Glutamatergic neuron (in vitro differentiated cells): ENCODE measurements around the gene CALR. TPM values are rescaled to one million over a fixed set of nuclear protein-coding genes. Genes with fewer than 3 reads are reported as not detected.

Experiments used
- DNase-seq: peaks from one replicate; pipeline ENCODE4 v3.0.0; 2022
- H3K27ac Mint-ChIP-seq: one replicate; pipeline ENCODE4 v1.8.0; 2020; ENCODE audit warnings: mild to moderate bottlenecking, mixed read lengths, inconsistent platforms; ENCODE audit not compliant: unreplicated experiment
- H3K27me3 Mint-ChIP-seq: one replicate; pipeline ENCODE4 v1.8.0; 2020; ENCODE audit warnings: mild to moderate bottlenecking, moderate library complexity, mixed read lengths, inconsistent platforms; ENCODE audit not compliant: unreplicated experiment
- H3K36me3 Mint-ChIP-seq: one replicate; pipeline ENCODE4 v1.8.0; 2020; ENCODE audit warnings: mild to moderate bottlenecking, mixed read lengths, inconsistent platforms; ENCODE audit not compliant: unreplicated experiment
- H3K4me1 Mint-ChIP-seq: one replicate; pipeline ENCODE4 v1.8.0; 2020; ENCODE audit warnings: mild to moderate bottlenecking, low read depth, mixed read lengths, inconsistent platforms; ENCODE audit not compliant: unreplicated experiment
- H3K4me3 Mint-ChIP-seq: one replicate; pipeline ENCODE4 v1.8.0; 2020; ENCODE audit warnings: mild to moderate bottlenecking, mixed read lengths, inconsistent platforms; ENCODE audit not compliant: unreplicated experiment
- H3K9me3 Mint-ChIP-seq: one replicate; pipeline ENCODE4 v1.8.0; 2020; ENCODE audit warnings: mild to moderate bottlenecking, moderate library complexity, mixed read lengths, inconsistent platforms; ENCODE audit not compliant: unreplicated experiment
- CTCF ChIP-seq: fragments of 200-600 bp; sonication (generic); IDR thresholded peaks from one replicate; pipeline ENCODE4 v1.5.0; 2021; ENCODE audit not compliant: partially characterized antibody, unreplicated experiment
- total RNA-seq: library from RNA; stranded (reverse); fragmentation: NEBNext Ultra II Directional; extraction: Animal tissue kit (Norgen Biotek cat#: 25700); gene quantifications from one replicate; pipeline ENCODE4 v1.2.1, GENCODE V29; 2021; ENCODE audit not compliant: unreplicated experiment

The CALR gene
- total RNA-seq, 1 donor from 2014 or later, result 543 TPM

GRCh38 chr19:12979974-12980373 lies 41.6 kb downstream of the CALR start:
- Mint-ChIP-seq H3K36me3 (no peaks in the 10 kb centered on the region), H3K9me3 (peaks cover 3% of the 10 kb centered on the region), H3K27ac (no peak overlapping the region), H3K4me3 (no peak overlapping the region), H3K4me1 (peaks cover 5% of the 10 kb centered on the region), H3K27me3 (peaks cover 5% of the 10 kb centered on the region)
- no peak for TF ChIP-seq CTCF
- no peak for DNase-seq

DNA sequence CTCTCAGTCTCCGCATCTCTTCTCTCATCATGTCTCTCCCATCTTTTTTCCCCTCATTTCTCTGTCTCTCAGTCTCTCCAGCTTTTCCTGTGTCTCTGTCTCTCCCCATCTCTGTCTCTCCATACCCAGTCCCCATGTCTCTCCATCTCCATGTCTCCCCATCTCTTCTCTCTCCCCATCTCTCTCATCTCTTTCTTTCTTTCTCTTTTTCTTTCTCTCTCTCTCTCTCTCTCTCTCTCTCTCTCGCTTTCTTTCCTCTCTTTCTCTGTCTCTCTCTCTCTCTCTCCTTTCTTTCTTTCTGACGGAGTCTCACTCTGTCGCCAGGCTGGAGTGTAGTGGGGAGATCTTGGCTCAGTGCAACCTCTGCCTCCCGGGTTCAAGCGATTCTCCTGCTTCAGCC lies 44.2 kb downstream of the CALR start:
- no peak for DNase-seq
- peaks cover 8% of the 10 kb centered on the region for H3K27me3 Mint-ChIP-seq

GRCh38 chr19:12983091-12983490 lies 44.7 kb downstream of the CALR start:
- Mint-ChIP-seq H3K36me3 (no peaks in the 10 kb centered on the region), H3K27ac (no peak overlapping the region), H3K4me3 (no peak overlapping the region), H3K4me1 (peaks cover 10% of the 10 kb centered on the region), H3K27me3 (peaks cover 7% of the 10 kb centered on the region), H3K9me3 (peaks cover 6% of the 10 kb centered on the region)
- TF ChIP-seq CTCF, result no peak
- DNase-seq, result no peak

More for the DNA sequence above, 44.2 kb downstream of the CALR start:
- Mint-ChIP-seq H3K9me3 (peaks cover 6% of the 10 kb centered on the region), H3K27ac (no peak overlapping the region), H3K4me1 (peaks cover 10% of the 10 kb centered on the region), H3K4me3 (no peak overlapping the region), H3K36me3 (no peaks in the 10 kb centered on the region)
- no peak for TF ChIP-seq CTCF

DNA sequence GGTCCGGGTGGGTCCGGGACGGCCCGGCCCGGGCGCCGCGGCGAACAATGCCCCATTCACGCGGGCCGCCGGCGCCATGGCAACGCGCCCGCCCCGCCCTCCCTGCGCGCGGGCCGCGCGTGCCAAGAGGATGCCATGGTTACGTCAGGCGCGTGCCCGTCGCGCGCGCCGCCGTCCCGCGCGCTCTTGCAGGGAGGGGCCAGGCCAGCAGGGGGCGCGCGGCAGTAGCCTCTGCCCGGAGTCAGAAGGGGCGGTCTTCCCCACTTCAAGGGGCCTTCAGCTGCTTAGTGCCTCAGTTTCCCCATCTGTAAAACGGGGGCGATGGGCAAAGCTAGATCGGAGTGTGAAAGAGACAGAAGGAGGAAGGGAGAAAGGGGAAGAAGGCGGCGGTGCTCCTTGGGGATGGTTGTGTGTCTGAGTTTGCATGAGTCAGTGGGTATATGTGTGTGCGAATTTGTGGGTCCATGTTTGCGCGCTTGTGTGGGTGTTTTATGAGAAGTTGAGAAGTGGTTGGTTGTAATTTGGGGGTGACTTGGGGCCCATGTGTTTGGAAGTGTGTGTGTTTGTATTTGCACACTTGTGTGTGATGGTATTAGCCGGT lies 45.2 kb downstream of the CALR start:
- Mint-ChIP-seq H3K9me3 (peaks cover 6% of the 10 kb centered on the region), H3K36me3 (no peaks in the 10 kb centered on the region), H3K27me3 (peaks cover 5% of the 10 kb centered on the region), H3K27ac (no peak overlapping the region), H3K4me1 (peaks cover 10% of the 10 kb centered on the region), H3K4me3 (no peak overlapping the region)
- DNase-seq, result peak; percentile 77
- peak; percentile 95 for TF ChIP-seq CTCF

- Mint-ChIP-seq H3K4me3 (no peak overlapping the region), H3K9me3 (peaks cover 6% of the 10 kb centered on the region), H3K36me3 (no peaks in the 10 kb centered on the region), H3K27ac (no peak overlapping the region), H3K27me3 (peaks cover 5% of the 10 kb centered on the region), H3K4me1 (peaks cover 10% of the 10 kb centered on the region)
- no peak for TF ChIP-seq CTCF
- no peak for DNase-seq
Measured at GRCh38 chr19:12984143-12984627, 45.8 kb downstream of the CALR start.
